ENCODE data around the gene PTPN3. TPM values are rescaled to one million over a fixed set of nuclear protein-coding genes. Genes with fewer than 3 reads are reported as not detected.

PTPN3 gene
- total and polyA plus RNA-seq, 2 experiments from 2014 or later = 0.84 to 2.1 TPM

GRCh38 chr9:109382585-109382984, 115.5 kb downstream of the PTPN3 start:
- no peak for DNase-seq (ENCODE audit: low read depth in 1 of 2, low spot score in 1 of 2)
- Histone ChIP-seq H3K9me3 (ENCODE audit: low read depth) (no peaks in the 10 kb centered on the region), H3K27ac (no peak overlapping the region), H3K27me3 (no peaks in the 10 kb centered on the region), H3K36me3 (no peaks in the 10 kb centered on the region), H3K4me1 (ENCODE audit: low read depth) (no peaks in the 10 kb centered on the region), H3K4me3 (no peak overlapping the region)
- no peak for TF ChIP-seq CTCF (IDR thresholded peaks at IDR 0.05; ENCODE audit: low read depth, low read length)

- Histone ChIP-seq H3K9me3 (ENCODE audit: low read depth) (no peaks in the 10 kb centered on the region), H3K27ac (no peak overlapping the region), H3K36me3 (no peaks in the 10 kb centered on the region), H3K4me3 (no peak overlapping the region), H3K27me3 (no peaks in the 10 kb centered on the region), H3K4me1 (ENCODE audit: low read depth) (no peaks in the 10 kb centered on the region)
- no peak for DNase-seq (ENCODE audit: low read depth in 1 of 2, low spot score in 1 of 2)
- no peak for TF ChIP-seq CTCF (IDR thresholded peaks at IDR 0.05; ENCODE audit: low read depth, low read length)
Measured at GRCh38 chr9:109382182-109382581, 115.9 kb downstream of the PTPN3 start.

GRCh38 chr9:109381011-109381729, 116.9 kb downstream of the PTPN3 start:
- no peak overlapping the region for H3K4me3 ChIP-seq
- no peaks in the 10 kb centered on the region for H3K9me3 ChIP-seq (ENCODE audit: low read depth)
- no peak overlapping the region for H3K27ac ChIP-seq
- H3K27me3 ChIP-seq = no peaks in the 10 kb centered on the region
- no peak for DNase-seq (ENCODE audit: low read depth in 1 of 2, low spot score in 1 of 2)
- no peaks in the 10 kb centered on the region for H3K36me3 ChIP-seq
- TF ChIP-seq CTCF (IDR thresholded peaks at IDR 0.05; ENCODE audit: low read depth, low read length) = no peak
- H3K4me1 ChIP-seq (ENCODE audit: low read depth) = no peaks in the 10 kb centered on the region

GRCh38 chr9:109379513-109379912, 118.6 kb downstream of the PTPN3 start:
- Histone ChIP-seq H3K9me3 (ENCODE audit: low read depth) (no peaks in the 10 kb centered on the region), H3K4me3 (no peak overlapping the region), H3K27me3 (no peaks in the 10 kb centered on the region), H3K27ac (no peak overlapping the region), H3K4me1 (ENCODE audit: low read depth) (no peaks in the 10 kb centered on the region), H3K36me3 (no peaks in the 10 kb centered on the region)
- no peak for TF ChIP-seq CTCF (IDR thresholded peaks at IDR 0.05; ENCODE audit: low read depth, low read length)
- DNase-seq (ENCODE audit: low read depth in 1 of 2, low spot score in 1 of 2) = no peak

- no peak for DNase-seq (ENCODE audit: low read depth in 1 of 2, low spot score in 1 of 2)
- Histone ChIP-seq H3K36me3 (no peaks in the 10 kb centered on the region), H3K9me3 (ENCODE audit: low read depth) (no peaks in the 10 kb centered on the region), H3K27ac (no peak overlapping the region), H3K4me1 (ENCODE audit: low read depth) (no peaks in the 10 kb centered on the region), H3K4me3 (no peak overlapping the region), H3K27me3 (no peaks in the 10 kb centered on the region)
- no peak for TF ChIP-seq CTCF (IDR thresholded peaks at IDR 0.05; ENCODE audit: low read depth, low read length)
Measured at GRCh38 chr9:109378316-109378715, 119.8 kb downstream of the PTPN3 start.
